ENCODE data around the gene EFHC2.

- TF ChIP-seq CTCF (IDR thresholded peaks at IDR 0.05) = no peak
- no peak for TF ChIP-seq ZFX (IDR thresholded peaks at IDR 0.05; ENCODE audit: borderline replicate concordance)
Observed at GRCh38 chrX:44306356-44306755, 37.1 kb downstream of the EFHC2 start.
